Measurements from ENCODE around the gene STEAP3.

DNA sequence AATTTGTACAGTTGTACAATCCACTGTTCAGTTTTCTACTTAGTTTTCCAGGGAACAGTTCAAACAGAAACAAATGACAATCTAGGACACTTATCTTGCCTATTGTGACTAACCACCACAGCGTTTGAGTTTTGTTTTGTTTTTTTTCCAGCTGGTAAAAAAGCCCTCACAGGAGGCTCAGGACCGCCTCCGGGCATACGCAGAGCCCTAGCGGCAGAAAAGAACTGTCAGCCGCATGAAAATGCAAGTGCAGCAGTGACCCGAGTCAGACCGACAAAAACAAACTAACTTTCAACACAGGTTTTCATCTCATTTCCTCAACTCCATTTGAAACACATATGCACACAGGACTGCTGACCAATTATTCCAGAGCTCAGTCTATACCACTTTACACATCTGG lies 68.6 kb downstream of the STEAP3 start:
- TF ChIP-seq, protein P1, sequence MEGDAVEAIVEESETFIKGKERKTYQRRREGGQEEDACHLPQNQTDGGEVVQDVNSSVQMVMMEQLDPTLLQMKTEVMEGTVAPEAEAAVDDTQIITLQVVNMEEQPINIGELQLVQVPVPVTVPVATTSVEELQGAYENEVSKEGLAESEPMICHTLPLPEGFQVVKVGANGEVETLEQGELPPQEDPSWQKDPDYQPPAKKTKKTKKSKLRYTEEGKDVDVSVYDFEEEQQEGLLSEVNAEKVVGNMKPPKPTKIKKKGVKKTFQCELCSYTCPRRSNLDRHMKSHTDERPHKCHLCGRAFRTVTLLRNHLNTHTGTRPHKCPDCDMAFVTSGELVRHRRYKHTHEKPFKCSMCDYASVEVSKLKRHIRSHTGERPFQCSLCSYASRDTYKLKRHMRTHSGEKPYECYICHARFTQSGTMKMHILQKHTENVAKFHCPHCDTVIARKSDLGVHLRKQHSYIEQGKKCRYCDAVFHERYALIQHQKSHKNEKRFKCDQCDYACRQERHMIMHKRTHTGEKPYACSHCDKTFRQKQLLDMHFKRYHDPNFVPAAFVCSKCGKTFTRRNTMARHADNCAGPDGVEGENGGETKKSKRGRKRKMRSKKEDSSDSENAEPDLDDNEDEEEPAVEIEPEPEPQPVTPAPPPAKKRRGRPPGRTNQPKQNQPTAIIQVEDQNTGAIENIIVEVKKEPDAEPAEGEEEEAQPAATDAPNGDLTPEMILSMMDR (IDR thresholded peaks at IDR 0.05): no peak
- TF ChIP-seq MYC (IDR thresholded peaks at IDR 0.05; ENCODE audit: borderline replicate concordance, low read length) (no peak), CBX8 (IDR thresholded peaks at IDR 0.05) (no peak), RCOR1 (IDR thresholded peaks at IDR 0.05; ENCODE audit: low read depth, low read length) (no peak), SMC3 (IDR thresholded peaks at IDR 0.05) (no peak)

All from A549 (cell line).